Neuronal stem cell (in vitro differentiated cells): ENCODE measurements around the gene PITPNM3.

ENCODE experiments used
- DNase-seq: peaks from one replicate; pipeline ENCODE4 v3.0.0-alpha.2; 2013; ENCODE audit warnings: low spot score
- H2AFZ ChIP-seq: one replicate; pipeline ENCODE4 v1.6.1; 2013; ENCODE audit warnings: mild to moderate bottlenecking, low read length, inconsistent platforms
- H2AK5ac ChIP-seq: 2 replicates; pipeline ENCODE4 v1.6.1; 2013; ENCODE audit warnings: low read depth, mild to moderate bottlenecking, inconsistent platforms, low read length, moderate library complexity, mixed read lengths
- H2BK120ac ChIP-seq: 2 replicates; pipeline ENCODE4 v1.6.1; 2013; ENCODE audit warnings: low read depth, mild to moderate bottlenecking, inconsistent platforms, low read length, moderate library complexity, mixed read lengths
- H2BK12ac ChIP-seq: one replicate; pipeline ENCODE4 v1.6.1; 2013; ENCODE audit warnings: low read length, inconsistent platforms
- H2BK15ac ChIP-seq: 2 replicates; pipeline ENCODE4 v1.6.1; 2013; ENCODE audit warnings: mild to moderate bottlenecking, low read length, inconsistent platforms, mixed read lengths
- H2BK5ac ChIP-seq: one replicate; pipeline ENCODE4 v1.6.1; 2013; ENCODE audit warnings: inconsistent platforms, mild to moderate bottlenecking, low read length, moderate library complexity
- H3K14ac ChIP-seq: one replicate; pipeline ENCODE4 v1.6.1; 2013; ENCODE audit warnings: low read length, inconsistent platforms
- H3K18ac ChIP-seq: 2 replicates; pipeline ENCODE4 v1.6.1; 2013; ENCODE audit warnings: low read length, inconsistent platforms
- H3K23ac ChIP-seq: 2 replicates; pipeline ENCODE4 v1.6.1; 2013; ENCODE audit warnings: low read depth, mild to moderate bottlenecking, mixed read lengths, low read length, inconsistent platforms; ENCODE audit not compliant: poor library complexity
- H3K27ac ChIP-seq: replicated peaks from 3 replicates; pipeline ENCODE4 v1.5.1; 2013; ENCODE audit warnings: low read length, inconsistent platforms
- H3K27me3 ChIP-seq, 3 experiments: 2 replicates each; pipeline ENCODE4 v1.6.1; 2013; ENCODE audit warnings: low read length in 3 of 3, mild to moderate bottlenecking in 2 of 3, inconsistent platforms in 1 of 3, low read depth in 1 of 3, mixed read lengths in 1 of 3, moderate library complexity in 1 of 3; ENCODE audit not compliant: control insufficient read depth in 3 of 3, insufficient read depth in 3 of 3
- H3K36me3 ChIP-seq, 2 donors: replicated peaks in 1 of 2; 2 replicates each; pipeline ENCODE4 v1.6.1; 2013; ENCODE audit warnings: low read length in 2 of 2; ENCODE audit not compliant: control insufficient read depth in 2 of 2, insufficient read depth in 2 of 2
- H3K4ac ChIP-seq: 2 replicates; pipeline ENCODE4 v1.6.1; 2013; ENCODE audit warnings: inconsistent platforms, mild to moderate bottlenecking, low read length, moderate library complexity
- H3K4me1 ChIP-seq, 2 donors: 1 replicate in 1 of 2; 2 replicates in 1 of 2; pipeline ENCODE4 v1.6.1; 2013; ENCODE audit warnings: low read length in 2 of 2, low read depth in 1 of 2; ENCODE audit not compliant: control insufficient read depth in 2 of 2, insufficient read depth in 1 of 2
- H3K4me2 ChIP-seq: one replicate; pipeline ENCODE4 v1.6.1; 2013; ENCODE audit warnings: mild to moderate bottlenecking, low read length, inconsistent platforms; ENCODE audit not compliant: insufficient read depth, poor library complexity, severe bottlenecking
- H3K4me3 ChIP-seq, 2 donors: 2 replicates each; pipeline ENCODE4 v1.5.1; 2013; ENCODE audit warnings: low read length in 2 of 2, mild to moderate bottlenecking in 2 of 2, inconsistent platforms in 1 of 2, moderate library complexity in 1 of 2
- H3K79me1 ChIP-seq: one replicate; pipeline ENCODE4 v1.6.1; 2013; ENCODE audit warnings: low read depth, mild to moderate bottlenecking, inconsistent platforms, low read length, moderate library complexity
- H3K9ac ChIP-seq: one replicate; pipeline ENCODE4 v1.6.1; 2013; ENCODE audit warnings: mild to moderate bottlenecking, low read depth, low read length, inconsistent platforms; ENCODE audit not compliant: poor library complexity
- H3K9me3 ChIP-seq, 2 donors: replicated peaks in 1 of 2; 2 replicates each; pipeline versions ENCODE3 to v1.6.1; 2013; ENCODE audit warnings: low read length in 2 of 2, mild to moderate bottlenecking in 2 of 2, inconsistent platforms in 1 of 2, low read depth in 1 of 2, mixed read lengths in 1 of 2, moderate library complexity in 1 of 2; ENCODE audit not compliant: control insufficient read depth in 2 of 2, insufficient read depth in 1 of 2
- H4K8ac ChIP-seq: one replicate; pipeline ENCODE4 v1.6.1; 2013; ENCODE audit warnings: low read depth, mild to moderate bottlenecking, inconsistent platforms, low read length, moderate library complexity
- H4K91ac ChIP-seq: one replicate; pipeline ENCODE4 v1.6.1; 2013; ENCODE audit warnings: low read length, low read depth, mild to moderate bottlenecking, inconsistent platforms; ENCODE audit not compliant: poor library complexity
- WGBS, 2 donors: extraction: QIAGEN DNeasy Blood & Tissue Kit; methylation state at CpG; one replicate each; pipeline ENCODE4 v1.1.7; 2013; ENCODE audit warnings: missing lambda C conversion rate in 2 of 2, mixed read lengths in 1 of 2; ENCODE audit not compliant: insufficient read length in 2 of 2, insufficient replicate concordance in 1 of 2; ENCODE audit errors: extremely low coverage in 2 of 2; 5-methylcytosine and 5-hydroxymethylcytosine counted together

PITPNM3 gene

GRCh38 chr17:6457688-6458459, 98.5 kb downstream of the PITPNM3 start:
- no peak overlapping the region for H3K9ac ChIP-seq
- H3K27ac ChIP-seq: no peak overlapping the region
- no peaks in the 10 kb centered on the region for H3K27me3 ChIP-seq
- H2BK5ac ChIP-seq: no peak overlapping the region
- peak overlapping the region; percentile 86 for H2BK15ac ChIP-seq
- DNase-seq: no peak
- no peak overlapping the region for H4K8ac ChIP-seq
- no peak overlapping the region for H3K4me3 ChIP-seq
- H4K91ac ChIP-seq: no peak overlapping the region
- peak overlapping the region; percentile 75 for H3K18ac ChIP-seq
- H2BK120ac ChIP-seq: peak overlapping the region; percentile 30
- H3K79me1 ChIP-seq: no peaks in the 10 kb centered on the region
- H3K4ac ChIP-seq: no peak overlapping the region
- no peak overlapping the region for H2BK12ac ChIP-seq
- peak overlapping the region; percentile 64 for H2AK5ac ChIP-seq
- WGBS, 2 donors: no CpG with 5 or more reads among the region's 10 CpGs
- no peak overlapping the region for H2AFZ ChIP-seq
- H3K14ac ChIP-seq: no peak overlapping the region
- H3K36me3 ChIP-seq: no peaks in the 10 kb centered on the region
- peaks cover 33 to 34% of the 10 kb centered on the region in 2 donors for H3K4me1 ChIP-seq
- peak overlapping the region; percentile 2 for H3K23ac ChIP-seq
- H3K9me3 ChIP-seq: no peaks in the 10 kb centered on the region
- H3K4me2 ChIP-seq: no peak overlapping the region

DNA sequence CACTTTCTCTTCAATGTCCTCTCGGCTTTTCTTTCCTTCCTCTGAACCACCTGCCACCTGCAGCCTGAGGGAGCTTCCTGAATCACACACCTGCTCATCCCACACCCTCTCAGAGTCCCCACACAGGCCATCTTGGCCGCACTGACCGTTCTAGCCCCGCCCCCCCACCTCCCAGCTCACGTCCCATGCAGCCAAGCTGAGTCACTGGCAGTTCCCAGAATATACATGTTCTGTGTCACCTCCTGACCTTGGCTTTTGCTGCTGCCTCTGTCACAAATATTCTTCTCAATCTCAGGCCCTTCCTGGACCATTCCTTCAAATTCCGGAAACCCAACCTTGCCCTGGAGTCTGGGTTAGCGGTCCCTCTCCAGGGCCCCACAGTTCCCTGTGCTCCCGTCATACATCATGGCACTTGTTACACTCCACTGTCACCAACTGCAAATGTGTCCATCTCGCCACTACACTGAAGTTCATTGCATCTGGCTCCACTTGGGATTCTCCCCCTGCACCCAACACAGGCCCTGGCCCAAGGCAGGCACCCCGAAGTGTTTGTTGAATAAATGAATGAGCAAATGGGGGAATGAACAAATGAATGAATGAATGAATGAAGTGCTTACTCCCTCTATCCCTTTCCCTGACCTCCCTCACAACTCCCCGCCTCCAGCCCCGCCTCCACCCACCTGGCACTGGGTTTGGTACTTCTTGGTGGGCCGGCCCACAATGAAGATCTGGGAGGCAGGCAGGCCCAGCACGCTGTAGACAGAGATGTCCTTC, 99.3 kb downstream of the PITPNM3 start:
- Histone ChIP-seq H2BK120ac (peak overlapping the region; percentile 30), H3K9ac (no peak overlapping the region), H3K18ac (peak overlapping the region; percentile 75), H3K4me3 (no peak overlapping the region), H3K79me1 (no peaks in the 10 kb centered on the region), H2BK15ac (peak overlapping the region; percentile 86), H4K8ac (no peak overlapping the region), H2BK12ac (no peak overlapping the region), H3K27me3 (no peaks in the 10 kb centered on the region), H3K4ac (no peak overlapping the region), H4K91ac (no peak overlapping the region), H3K4me1 (peaks cover 33 to 36% of the 10 kb centered on the region in 2 donors), H2AFZ (no peak overlapping the region), H3K23ac (no peak overlapping the region), H2BK5ac (no peak overlapping the region), H3K9me3 (no peaks in the 10 kb centered on the region), H3K36me3 (peaks cover 2 to 6% of the 10 kb centered on the region in 2 donors), H3K14ac (no peak overlapping the region), H2AK5ac (peak overlapping the region; percentile 64), H3K27ac (no peak overlapping the region), H3K4me2 (no peak overlapping the region)
- DNase-seq: no peak
- no CpG with 5 or more reads among the region's 14 CpGs for WGBS, 2 donors

GRCh38 chr17:6456321-6456720, 100.0 kb downstream of the PITPNM3 start:
- H3K27ac ChIP-seq: no peak overlapping the region
- no peak overlapping the region for H2BK12ac ChIP-seq
- H3K14ac ChIP-seq: no peak overlapping the region
- no peaks in the 10 kb centered on the region for H3K27me3 ChIP-seq
- DNase-seq: no peak
- peak overlapping the region; percentile 1 for H3K4ac ChIP-seq
- H3K4me3 ChIP-seq: no peak overlapping the region
- peak overlapping the region; percentile 20 for H2AK5ac ChIP-seq
- no peak overlapping the region for H3K23ac ChIP-seq
- H2BK5ac ChIP-seq: no peak overlapping the region
- no peak overlapping the region for H3K9ac ChIP-seq
- no peaks in the 10 kb centered on the region for H3K9me3 ChIP-seq
- H3K4me1 ChIP-seq: peaks cover 28 to 29% of the 10 kb centered on the region in 2 donors
- no peak overlapping the region for H4K91ac ChIP-seq
- no peak overlapping the region for H4K8ac ChIP-seq
- H3K18ac ChIP-seq: peak overlapping the region; percentile 63
- H2BK15ac ChIP-seq: peak overlapping the region; percentile 47
- H3K79me1 ChIP-seq: no peaks in the 10 kb centered on the region
- no peak overlapping the region for H2BK120ac ChIP-seq
- H3K4me2 ChIP-seq: no peak overlapping the region
- WGBS, 2 donors: no CpG with 5 or more reads among the region's 9 CpGs
- H3K36me3 ChIP-seq: peaks cover 2 to 11% of the 10 kb centered on the region in 2 donors
- no peak overlapping the region for H2AFZ ChIP-seq

GRCh38 chr17:6455321-6455705, 101.0 kb downstream of the PITPNM3 start:
- DNase-seq: no peak
- H3K4me3 ChIP-seq: peak overlapping the region in 1 of 2 donors; percentile 75
- peak overlapping the region; percentile 80 for H3K4ac ChIP-seq
- peak overlapping the region; percentile 76 for H3K14ac ChIP-seq
- no peaks in the 10 kb centered on the region for H3K27me3 ChIP-seq
- H4K91ac ChIP-seq: no peak overlapping the region
- WGBS, 2 donors: no CpG with 5 or more reads among the region's 35 CpGs
- peaks cover 6 to 21% of the 10 kb centered on the region in 2 donors for H3K36me3 ChIP-seq
- H2AFZ ChIP-seq: peak overlapping the region; percentile 24
- H3K9ac ChIP-seq: peak overlapping the region; percentile 85
- no peaks in the 10 kb centered on the region for H3K79me1 ChIP-seq
- H2BK12ac ChIP-seq: peak overlapping the region; percentile 59
- peak overlapping the region; percentile 79 for H3K4me2 ChIP-seq
- H3K9me3 ChIP-seq: no peaks in the 10 kb centered on the region
- H3K4me1 ChIP-seq: peaks cover 21 to 29% of the 10 kb centered on the region in 2 donors
- H3K18ac ChIP-seq: peak overlapping the region; percentile 97
- H2BK15ac ChIP-seq: peak overlapping the region; percentile 4
- peak overlapping the region; percentile 58 for H2BK5ac ChIP-seq
- H2BK120ac ChIP-seq: peak overlapping the region; percentile 99
- H3K23ac ChIP-seq: peak overlapping the region; percentile 44
- H3K27ac ChIP-seq: no peak overlapping the region
- peak overlapping the region; percentile 13 for H2AK5ac ChIP-seq
- no peak overlapping the region for H4K8ac ChIP-seq
